ENCODE results near the gene TF. TPM values are rescaled to one million over a fixed set of nuclear protein-coding genes. Genes with fewer than 3 reads are reported as not detected.

The TF gene
- total RNA-seq, 4 donors from 2014 or later: 1.4 to 11.4 (median 6.0) TPM

DNA sequence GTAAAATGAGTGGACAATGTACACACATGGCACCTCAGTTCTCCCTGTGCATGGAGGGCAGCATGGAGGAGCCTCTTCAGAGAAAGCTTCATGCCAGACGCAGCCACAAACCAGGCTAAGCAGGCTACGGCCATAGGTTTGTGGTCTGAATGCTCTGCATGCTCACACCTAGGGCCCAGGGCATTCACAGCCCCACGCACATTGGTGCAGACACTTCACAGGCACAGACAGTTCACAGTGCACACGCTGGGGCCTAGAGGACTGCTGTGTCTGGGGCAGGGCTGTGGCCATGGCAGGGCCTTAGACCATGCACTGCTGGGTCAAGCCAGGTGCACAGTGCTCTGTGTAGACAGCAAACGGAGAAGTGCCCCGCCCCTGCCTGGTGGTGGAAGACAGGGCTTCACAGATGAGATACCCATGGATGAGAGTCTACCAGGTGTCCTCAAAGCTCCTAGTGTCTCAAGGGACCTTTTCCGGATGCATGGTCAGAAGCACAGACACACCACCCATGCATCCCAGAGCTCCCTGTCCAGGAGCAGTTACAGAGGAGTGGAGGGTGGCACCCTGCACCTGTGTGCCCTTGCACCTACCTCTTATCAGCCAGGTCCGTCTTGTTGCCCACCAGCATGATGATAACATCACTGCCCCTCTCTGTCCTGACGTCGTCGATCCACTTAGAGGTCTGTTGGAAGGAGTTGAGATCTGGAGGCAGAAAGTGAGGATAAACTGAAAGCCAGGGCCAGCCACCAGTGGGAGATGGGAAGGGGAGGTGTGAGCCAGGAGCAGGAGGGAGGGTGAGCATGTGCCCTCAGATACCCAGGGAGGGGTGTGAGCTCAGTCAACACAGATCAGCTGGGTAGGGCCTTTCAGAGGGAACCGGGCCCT is 93.0 kb downstream of the TF start:
- 86 to 92% methylated on average over 12 of the region's 12 CpGs for WGBS, 2 donors
- H3K27ac ChIP-seq: no peak overlapping the region
- no peaks in the 10 kb centered on the region for H3K4me1 ChIP-seq
- H3K4me3 ChIP-seq: no peak overlapping the region
- no peak for DNase-seq (ENCODE audit: low spot score in 2 of 2)
- no peaks in the 10 kb centered on the region for H3K27me3 ChIP-seq
- no peaks in the 10 kb centered on the region for H3K9me3 ChIP-seq
- TF ChIP-seq POLR2A (IDR thresholded peaks at IDR 0.05) (no peak), EP300 (IDR thresholded peaks at IDR 0.05) (no peak)
- TF ChIP-seq, protein P1, sequence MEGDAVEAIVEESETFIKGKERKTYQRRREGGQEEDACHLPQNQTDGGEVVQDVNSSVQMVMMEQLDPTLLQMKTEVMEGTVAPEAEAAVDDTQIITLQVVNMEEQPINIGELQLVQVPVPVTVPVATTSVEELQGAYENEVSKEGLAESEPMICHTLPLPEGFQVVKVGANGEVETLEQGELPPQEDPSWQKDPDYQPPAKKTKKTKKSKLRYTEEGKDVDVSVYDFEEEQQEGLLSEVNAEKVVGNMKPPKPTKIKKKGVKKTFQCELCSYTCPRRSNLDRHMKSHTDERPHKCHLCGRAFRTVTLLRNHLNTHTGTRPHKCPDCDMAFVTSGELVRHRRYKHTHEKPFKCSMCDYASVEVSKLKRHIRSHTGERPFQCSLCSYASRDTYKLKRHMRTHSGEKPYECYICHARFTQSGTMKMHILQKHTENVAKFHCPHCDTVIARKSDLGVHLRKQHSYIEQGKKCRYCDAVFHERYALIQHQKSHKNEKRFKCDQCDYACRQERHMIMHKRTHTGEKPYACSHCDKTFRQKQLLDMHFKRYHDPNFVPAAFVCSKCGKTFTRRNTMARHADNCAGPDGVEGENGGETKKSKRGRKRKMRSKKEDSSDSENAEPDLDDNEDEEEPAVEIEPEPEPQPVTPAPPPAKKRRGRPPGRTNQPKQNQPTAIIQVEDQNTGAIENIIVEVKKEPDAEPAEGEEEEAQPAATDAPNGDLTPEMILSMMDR (IDR thresholded peaks at IDR 0.05): no peak
- H3K36me3 ChIP-seq: peaks cover 0 to 5% (median 0%) of the 10 kb centered on the region in 3 donors

DNA sequence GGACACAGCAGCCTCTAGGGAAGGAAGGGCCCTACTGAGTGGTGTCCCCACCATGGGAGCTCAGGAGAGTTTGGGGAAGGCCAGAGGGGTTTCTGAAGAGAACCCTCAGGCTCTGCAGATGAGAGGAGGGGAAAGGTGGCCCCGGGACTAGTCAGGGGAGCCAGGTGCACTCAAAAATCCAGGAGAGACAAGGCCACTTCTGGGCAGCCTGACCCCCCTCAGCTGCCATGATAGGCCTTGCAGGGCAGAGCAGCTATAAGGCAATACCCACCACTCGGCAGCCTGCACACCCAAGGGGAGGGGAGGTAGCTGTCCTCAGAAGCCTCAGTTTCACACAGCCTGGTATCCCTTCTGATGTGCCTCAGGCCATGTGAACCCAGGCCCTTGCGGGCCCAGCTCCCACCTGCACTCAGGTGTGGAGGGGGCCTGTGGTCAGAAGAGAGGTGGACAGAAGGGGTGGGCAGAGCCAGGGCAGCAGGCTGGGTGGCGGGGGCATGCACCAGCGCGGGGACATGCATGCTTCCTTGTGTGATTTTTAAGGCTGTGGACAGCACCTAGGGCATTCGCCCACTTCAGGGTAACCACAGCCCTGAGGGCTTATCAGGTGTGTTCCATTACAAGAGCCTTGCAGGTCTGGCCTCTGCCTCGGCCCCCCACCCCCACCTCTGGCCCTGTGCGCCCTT is 94.0 kb downstream of the TF start:
- Histone ChIP-seq H3K4me1 (no peaks in the 10 kb centered on the region), H3K27me3 (no peaks in the 10 kb centered on the region), H3K36me3 (peaks cover 0 to 5% (median 0%) of the 10 kb centered on the region in 3 donors), H3K9me3 (peaks cover 0 to 3% (median 0%) of the 10 kb centered on the region in 4 donors), H3K4me3 (no peak overlapping the region), H3K27ac (no peak overlapping the region)
- TF ChIP-seq EP300 (IDR thresholded peaks at IDR 0.05) (no peak), POLR2A (IDR thresholded peaks at IDR 0.05) (no peak)
- TF ChIP-seq, protein P1 (IDR thresholded peaks at IDR 0.05): no peak
- DNase-seq (ENCODE audit: low spot score in 2 of 2): no peak
- 86 to 93% methylated on average over 8 to 9 of the region's 9 CpGs for WGBS, 2 donors

DNA sequence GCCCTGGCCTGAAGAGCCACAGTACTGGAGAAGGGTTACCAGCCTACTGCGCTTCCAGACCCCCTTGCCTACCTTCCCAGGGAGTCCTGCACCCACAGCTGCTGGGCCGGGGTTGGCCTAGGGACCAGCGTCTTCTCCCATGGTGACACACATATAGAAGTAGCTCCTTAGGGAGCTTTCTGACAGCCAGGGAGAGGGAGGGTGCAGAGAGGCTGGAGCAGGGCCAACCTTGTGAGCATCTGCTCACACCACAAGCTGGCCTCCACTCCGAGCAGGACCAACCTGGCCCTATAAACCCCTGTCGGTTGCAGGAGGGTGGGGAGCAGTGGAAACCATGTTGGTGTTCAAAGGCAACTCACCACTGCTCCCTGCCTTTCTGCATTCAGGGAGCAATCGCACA is 94.6 kb downstream of the TF start:
- Histone ChIP-seq H3K9me3 (peaks cover 0 to 5% (median 0%) of the 10 kb centered on the region in 4 donors), H3K36me3 (peaks cover 0 to 5% (median 0%) of the 10 kb centered on the region in 3 donors), H3K4me1 (no peaks in the 10 kb centered on the region), H3K27ac (no peak overlapping the region), H3K27me3 (no peaks in the 10 kb centered on the region), H3K4me3 (no peak overlapping the region)
- DNase-seq (ENCODE audit: low spot score in 2 of 2): no peak
- TF ChIP-seq EP300 (IDR thresholded peaks at IDR 0.05) (no peak), POLR2A (IDR thresholded peaks at IDR 0.05) (no peak)
- TF ChIP-seq, protein P1 (IDR thresholded peaks at IDR 0.05): no peak
- 92 to 93% methylated on average over 4 to 6 of the region's 6 CpGs for WGBS, 2 donors

DNA sequence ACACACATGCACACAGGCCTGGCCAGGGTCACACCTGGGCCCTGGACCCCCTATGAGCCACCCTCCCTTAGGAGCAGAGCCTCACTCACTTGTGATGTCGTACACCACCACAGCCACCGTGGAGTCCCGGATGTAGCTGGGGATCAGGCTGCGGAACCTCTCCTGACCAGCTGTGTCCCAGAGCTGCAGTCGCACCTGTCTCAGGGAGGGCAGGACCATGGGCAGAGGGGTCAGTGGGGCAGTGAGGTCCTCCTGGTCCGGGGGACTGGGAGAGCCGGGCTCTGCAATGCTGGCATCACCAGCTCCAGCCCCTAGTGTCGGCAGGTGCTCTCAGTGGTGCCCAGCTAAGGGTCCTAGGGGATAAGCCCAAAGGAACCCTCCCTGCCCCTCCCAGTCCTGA is 95.0 kb downstream of the TF start:
- no peaks in the 10 kb centered on the region for H3K4me1 ChIP-seq
- WGBS, 2 donors: 89 to 92% methylated on average over 6 to 8 of the region's 8 CpGs
- H3K27ac ChIP-seq: no peak overlapping the region
- H3K27me3 ChIP-seq: no peaks in the 10 kb centered on the region
- H3K4me3 ChIP-seq: no peak overlapping the region
- DNase-seq (ENCODE audit: low spot score in 2 of 2): no peak
- peaks cover 0 to 5% (median 0%) of the 10 kb centered on the region in 4 donors for H3K9me3 ChIP-seq
- peaks cover 0 to 5% (median 0%) of the 10 kb centered on the region in 3 donors for H3K36me3 ChIP-seq
- TF ChIP-seq POLR2A (IDR thresholded peaks at IDR 0.05): no peak
- TF ChIP-seq, protein P1 (IDR thresholded peaks at IDR 0.05): no peak
- TF ChIP-seq EP300 (IDR thresholded peaks at IDR 0.05): no peak

DNA sequence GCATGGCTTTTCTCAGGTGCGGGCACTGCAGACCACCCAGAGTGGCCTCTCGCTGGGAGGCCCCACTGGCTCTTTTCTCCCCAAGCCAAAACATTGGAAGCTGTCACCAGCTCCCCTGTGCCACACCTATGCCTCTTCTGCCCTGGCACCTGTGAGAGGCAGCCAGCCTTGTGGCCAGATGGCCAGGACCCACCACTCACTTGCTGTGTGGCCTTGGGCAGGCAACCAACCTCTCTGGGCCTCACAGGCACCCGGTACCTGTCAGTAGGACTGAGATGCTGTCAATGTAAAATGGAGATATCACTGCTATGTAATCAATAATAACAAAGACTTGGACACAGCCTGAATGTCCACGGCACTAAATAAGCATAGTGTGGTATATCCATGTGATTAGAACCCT is 96.0 kb downstream of the TF start:
- Histone ChIP-seq H3K36me3 (peaks cover 0 to 5% (median 0%) of the 10 kb centered on the region in 3 donors), H3K27me3 (no peaks in the 10 kb centered on the region), H3K27ac (no peak overlapping the region), H3K4me3 (no peak overlapping the region), H3K9me3 (peaks cover 0 to 5% (median 0%) of the 10 kb centered on the region in 4 donors), H3K4me1 (no peaks in the 10 kb centered on the region)
- TF ChIP-seq POLR2A (IDR thresholded peaks at IDR 0.05): no peak
- no peak for TF ChIP-seq EP300 (IDR thresholded peaks at IDR 0.05)
- TF ChIP-seq, protein P1 (IDR thresholded peaks at IDR 0.05): no peak
- 84% methylated on average over 4 of the region's 4 CpGs for WGBS, 2 donors
- DNase-seq (ENCODE audit: low spot score in 2 of 2): no peak
